ENCODE results near the gene MRLN.
"Not testable (repeated sequence)": the region's sequence is repeated elsewhere in the genome, so short reads cannot be mapped to it uniquely, and the experiment has no call there.

MRLN gene

DNA sequence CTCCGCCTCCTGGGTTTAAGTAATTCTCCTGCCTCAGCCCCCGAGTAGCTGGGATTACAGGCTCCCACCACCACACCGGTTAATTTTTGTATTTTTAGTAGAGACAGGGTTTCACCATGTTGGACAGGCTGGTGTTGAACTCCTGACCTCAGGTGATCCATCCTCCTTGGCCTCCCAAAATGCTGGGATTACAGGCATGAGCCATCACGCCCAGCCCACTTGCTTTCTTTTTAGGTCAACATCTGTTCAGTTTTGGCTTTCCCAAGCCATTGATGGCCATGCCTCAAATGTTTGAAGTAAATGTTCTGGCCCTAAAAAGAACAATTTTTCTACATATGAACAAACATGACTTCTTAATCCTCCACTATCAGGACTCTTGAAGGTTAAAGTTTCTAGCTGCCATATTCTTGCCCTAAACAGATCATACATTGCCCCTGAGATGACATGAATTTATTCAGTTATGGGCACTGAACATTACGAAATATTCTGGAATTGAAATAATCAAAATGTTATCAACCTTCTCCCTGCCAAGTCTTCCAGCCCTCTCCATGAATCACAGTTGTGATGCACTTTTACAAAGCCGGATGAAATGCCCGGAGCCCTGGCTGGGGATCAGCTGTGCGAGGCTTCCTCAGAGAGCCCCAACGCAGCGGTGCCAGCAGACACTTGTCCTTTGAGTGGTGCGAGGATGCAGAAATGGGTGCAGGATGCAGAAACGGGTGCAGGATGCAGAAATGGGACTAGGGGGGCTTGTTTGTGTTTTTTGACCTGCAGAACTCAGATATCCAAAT, 2.9 kb downstream of the MRLN start:
- no peak overlapping the region for H3K4me3 ChIP-seq (replicated peaks; ENCODE audit: insufficient read depth, low read length)
- no peak overlapping the region for H3K27ac ChIP-seq (replicated peaks)
- no peak for DNase-seq (ENCODE audit: low read depth in 1 of 2, low spot score in 1 of 2)
- H3K27me3 ChIP-seq (ENCODE audit: insufficient read depth, poor library complexity, severe bottlenecking) = no peaks in the 10 kb centered on the region
- no peak for TF ChIP-seq SPI1 (IDR thresholded peaks at IDR 0.05; ENCODE audit: borderline replicate concordance, low read depth)
- TF ChIP-seq, protein P1, sequence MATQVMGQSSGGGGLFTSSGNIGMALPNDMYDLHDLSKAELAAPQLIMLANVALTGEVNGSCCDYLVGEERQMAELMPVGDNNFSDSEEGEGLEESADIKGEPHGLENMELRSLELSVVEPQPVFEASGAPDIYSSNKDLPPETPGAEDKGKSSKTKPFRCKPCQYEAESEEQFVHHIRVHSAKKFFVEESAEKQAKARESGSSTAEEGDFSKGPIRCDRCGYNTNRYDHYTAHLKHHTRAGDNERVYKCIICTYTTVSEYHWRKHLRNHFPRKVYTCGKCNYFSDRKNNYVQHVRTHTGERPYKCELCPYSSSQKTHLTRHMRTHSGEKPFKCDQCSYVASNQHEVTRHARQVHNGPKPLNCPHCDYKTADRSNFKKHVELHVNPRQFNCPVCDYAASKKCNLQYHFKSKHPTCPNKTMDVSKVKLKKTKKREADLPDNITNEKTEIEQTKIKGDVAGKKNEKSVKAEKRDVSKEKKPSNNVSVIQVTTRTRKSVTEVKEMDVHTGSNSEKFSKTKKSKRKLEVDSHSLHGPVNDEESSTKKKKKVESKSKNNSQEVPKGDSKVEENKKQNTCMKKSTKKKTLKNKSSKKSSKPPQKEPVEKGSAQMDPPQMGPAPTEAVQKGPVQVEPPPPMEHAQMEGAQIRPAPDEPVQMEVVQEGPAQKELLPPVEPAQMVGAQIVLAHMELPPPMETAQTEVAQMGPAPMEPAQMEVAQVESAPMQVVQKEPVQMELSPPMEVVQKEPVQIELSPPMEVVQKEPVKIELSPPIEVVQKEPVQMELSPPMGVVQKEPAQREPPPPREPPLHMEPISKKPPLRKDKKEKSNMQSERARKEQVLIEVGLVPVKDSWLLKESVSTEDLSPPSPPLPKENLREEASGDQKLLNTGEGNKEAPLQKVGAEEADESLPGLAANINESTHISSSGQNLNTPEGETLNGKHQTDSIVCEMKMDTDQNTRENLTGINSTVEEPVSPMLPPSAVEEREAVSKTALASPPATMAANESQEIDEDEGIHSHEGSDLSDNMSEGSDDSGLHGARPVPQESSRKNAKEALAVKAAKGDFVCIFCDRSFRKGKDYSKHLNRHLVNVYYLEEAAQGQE (IDR thresholded peaks at IDR 0.05; ENCODE audit: insufficient replicate concordance, low read depth) = no peak
- TF ChIP-seq GABPA (IDR thresholded peaks at IDR 0.05; ENCODE audit: low read depth) = no peak
- TF ChIP-seq, protein P2, sequence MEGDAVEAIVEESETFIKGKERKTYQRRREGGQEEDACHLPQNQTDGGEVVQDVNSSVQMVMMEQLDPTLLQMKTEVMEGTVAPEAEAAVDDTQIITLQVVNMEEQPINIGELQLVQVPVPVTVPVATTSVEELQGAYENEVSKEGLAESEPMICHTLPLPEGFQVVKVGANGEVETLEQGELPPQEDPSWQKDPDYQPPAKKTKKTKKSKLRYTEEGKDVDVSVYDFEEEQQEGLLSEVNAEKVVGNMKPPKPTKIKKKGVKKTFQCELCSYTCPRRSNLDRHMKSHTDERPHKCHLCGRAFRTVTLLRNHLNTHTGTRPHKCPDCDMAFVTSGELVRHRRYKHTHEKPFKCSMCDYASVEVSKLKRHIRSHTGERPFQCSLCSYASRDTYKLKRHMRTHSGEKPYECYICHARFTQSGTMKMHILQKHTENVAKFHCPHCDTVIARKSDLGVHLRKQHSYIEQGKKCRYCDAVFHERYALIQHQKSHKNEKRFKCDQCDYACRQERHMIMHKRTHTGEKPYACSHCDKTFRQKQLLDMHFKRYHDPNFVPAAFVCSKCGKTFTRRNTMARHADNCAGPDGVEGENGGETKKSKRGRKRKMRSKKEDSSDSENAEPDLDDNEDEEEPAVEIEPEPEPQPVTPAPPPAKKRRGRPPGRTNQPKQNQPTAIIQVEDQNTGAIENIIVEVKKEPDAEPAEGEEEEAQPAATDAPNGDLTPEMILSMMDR (IDR thresholded peaks at IDR 0.05; ENCODE audit: insufficient read depth, low read length) = no peak
- no peak for TF ChIP-seq POLR2AphosphoS5 (IDR thresholded peaks at IDR 0.05; ENCODE audit: low read depth)

DNA sequence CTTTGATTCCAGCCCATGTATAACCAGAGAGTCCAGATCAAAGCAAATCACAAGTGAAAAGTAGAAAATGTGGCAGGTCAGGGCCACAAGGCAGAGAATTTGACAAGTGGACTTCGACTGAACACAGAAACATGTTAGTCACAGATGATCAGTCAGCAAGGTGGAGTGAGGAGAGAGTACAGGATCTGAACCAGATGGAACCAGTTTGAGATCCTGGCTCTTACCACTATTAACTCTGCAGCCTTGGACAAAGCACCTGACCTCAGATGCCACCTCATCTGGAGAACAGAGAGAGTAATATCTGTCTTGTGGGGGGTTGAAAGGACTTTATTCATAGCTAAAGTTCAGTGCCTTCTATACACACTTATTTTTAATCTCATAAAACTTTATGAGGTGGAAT, 4.4 kb downstream of the MRLN start:
- TF ChIP-seq, protein P1 (IDR thresholded peaks at IDR 0.05; ENCODE audit: insufficient replicate concordance, low read depth) = no peak
- TF ChIP-seq POLR2AphosphoS5 (IDR thresholded peaks at IDR 0.05; ENCODE audit: low read depth) (no peak), SPI1 (IDR thresholded peaks at IDR 0.05; ENCODE audit: borderline replicate concordance, low read depth) (no peak), GABPA (IDR thresholded peaks at IDR 0.05; ENCODE audit: low read depth) (no peak)
- TF ChIP-seq, protein P2 (IDR thresholded peaks at IDR 0.05; ENCODE audit: insufficient read depth, low read length) = no peak
- no peak overlapping the region for H3K4me3 ChIP-seq (replicated peaks; ENCODE audit: insufficient read depth, low read length)
- no peak overlapping the region for H3K27ac ChIP-seq (replicated peaks)
- DNase-seq (ENCODE audit: low read depth in 1 of 2, low spot score in 1 of 2) = no peak
- no peaks in the 10 kb centered on the region for H3K27me3 ChIP-seq (ENCODE audit: insufficient read depth, poor library complexity, severe bottlenecking)

DNA sequence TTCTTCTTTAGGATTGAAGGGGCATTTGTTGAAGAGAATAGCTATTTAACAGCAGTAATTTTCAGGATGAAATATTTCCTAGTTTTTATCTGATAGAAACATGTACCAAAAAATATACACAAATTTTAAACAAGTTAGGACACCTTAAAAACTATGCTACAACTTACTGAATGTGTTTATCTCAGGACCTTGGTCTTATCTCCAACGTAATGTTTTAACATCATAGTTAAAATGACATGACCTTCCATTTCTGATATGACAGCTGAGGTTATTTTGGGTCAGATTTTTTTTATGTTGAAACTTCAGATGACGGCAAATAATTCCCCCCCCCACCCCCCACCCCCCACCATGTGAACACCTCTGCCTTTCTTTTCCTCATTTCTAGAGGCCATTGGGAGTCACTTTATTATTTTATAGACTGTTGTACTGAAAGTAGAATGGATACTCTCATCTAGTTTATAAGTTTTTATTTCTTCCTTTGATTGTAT, 8.0 kb downstream of the MRLN start:
- Histone ChIP-seq H3K4me3 (replicated peaks; ENCODE audit: insufficient read depth, low read length) (no peak overlapping the region), H3K27me3 (ENCODE audit: insufficient read depth, poor library complexity, severe bottlenecking) (no peaks in the 10 kb centered on the region), H3K27ac (replicated peaks) (no peak overlapping the region)
- TF ChIP-seq POLR2AphosphoS5 (IDR thresholded peaks at IDR 0.05; ENCODE audit: low read depth) (no peak), SPI1 (IDR thresholded peaks at IDR 0.05; ENCODE audit: borderline replicate concordance, low read depth) (no peak), GABPA (IDR thresholded peaks at IDR 0.05; ENCODE audit: low read depth) (no peak)
- TF ChIP-seq, protein P1 (IDR thresholded peaks at IDR 0.05; ENCODE audit: insufficient replicate concordance, low read depth) = no peak
- TF ChIP-seq, protein P2 (IDR thresholded peaks at IDR 0.05; ENCODE audit: insufficient read depth, low read length) = no peak
- DNase-seq (ENCODE audit: low read depth in 1 of 2, low spot score in 1 of 2) = no peak

DNA sequence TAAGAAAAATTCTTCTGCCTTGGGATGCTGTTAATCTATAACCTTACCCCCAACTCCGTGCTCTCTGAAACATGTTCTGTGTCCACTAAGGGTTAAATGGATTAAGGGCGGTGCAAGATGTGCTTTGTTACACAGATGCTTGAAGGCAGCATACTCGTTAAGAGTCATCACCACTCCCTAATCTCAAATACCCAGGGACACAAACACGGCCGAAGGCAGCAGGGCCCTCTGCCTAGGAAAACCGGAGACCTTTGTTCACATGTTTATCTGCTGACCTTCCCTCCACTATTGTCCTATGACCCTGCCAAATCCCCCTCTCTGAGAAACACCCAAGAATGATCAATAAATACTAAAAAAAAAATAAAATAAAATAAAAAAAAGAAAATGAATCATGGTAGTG, 8.5 kb downstream of the MRLN start:
- not testable (repeated sequence) for DNase-seq (ENCODE audit: low read depth in 1 of 2, low spot score in 1 of 2); H3K27ac ChIP-seq (replicated peaks); H3K27me3 ChIP-seq (ENCODE audit: insufficient read depth, poor library complexity, severe bottlenecking); H3K4me3 ChIP-seq (replicated peaks; ENCODE audit: insufficient read depth, low read length)

DNA sequence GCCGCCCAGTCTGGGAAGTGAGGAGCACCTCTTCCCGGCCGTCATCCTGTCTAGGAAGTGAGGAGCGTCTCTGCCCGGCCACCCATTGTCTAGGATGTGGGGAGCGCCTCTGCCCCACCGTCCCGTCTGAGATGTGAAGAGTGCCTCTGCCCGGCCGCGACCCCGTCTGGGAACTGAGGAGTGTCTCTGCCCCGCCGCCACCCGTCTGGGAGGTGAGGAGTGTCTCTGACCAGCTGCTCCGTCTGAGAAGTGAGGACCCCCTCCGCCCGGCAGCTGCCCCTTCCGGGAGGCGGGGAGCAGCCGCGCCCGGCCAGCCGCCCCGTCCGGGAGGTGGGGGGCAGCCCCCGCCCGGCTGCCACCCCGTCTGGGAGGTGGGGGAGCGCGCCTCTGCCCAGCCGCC, 9.1 kb downstream of the MRLN start:
- H3K27ac ChIP-seq (replicated peaks); DNase-seq (ENCODE audit: low read depth in 1 of 2, low spot score in 1 of 2); H3K4me3 ChIP-seq (replicated peaks; ENCODE audit: insufficient read depth, low read length); H3K27me3 ChIP-seq (ENCODE audit: insufficient read depth, poor library complexity, severe bottlenecking): not testable (repeated sequence)
